HG03060 (cell line): ENCODE data around the gene ZNF692.
"Not testable (repeated sequence)": the region's sequence is repeated elsewhere in the genome, so short reads cannot be mapped to it uniquely, and the experiment has no call there.

Experiments
- ATAC-seq: cut with Tn5 transposase; IDR thresholded peaks from one replicate; pipeline ENCODE4 v1.9.1; 2021; ENCODE audit warnings: low read depth, moderate number of reproducible peaks; ENCODE audit not compliant: unreplicated experiment

The ZNF692 gene

GRCh38 chr1:248882427-248882826 lies 23.5 kb upstream of the ZNF692 start:
- not testable (repeated sequence) for ATAC-seq

GRCh38 chr1:248881261-248881660 lies 22.4 kb upstream of the ZNF692 start:
- ATAC-seq = no peak

GRCh38 chr1:248873993-248874533 lies 15.2 kb upstream of the ZNF692 start:
- ATAC-seq = peak; percentile 57

- ATAC-seq = peak; percentile 54
These were observed 14.6 kb upstream of the ZNF692 start for GRCh38 chr1:248873409-248873992.

- ATAC-seq = peak; percentile 17
These were observed 14.0 kb upstream of the ZNF692 start for GRCh38 chr1:248872752-248873408.

GRCh38 chr1:248871837-248872401 lies 13.0 kb upstream of the ZNF692 start:
- ATAC-seq = no peak

- peak; percentile 33 for ATAC-seq
These were observed 4.4 kb upstream of the ZNF692 start for GRCh38 chr1:248862998-248863881.

GRCh38 chr1:248862695-248862997 lies 3.8 kb upstream of the ZNF692 start:
- ATAC-seq = peak; percentile 1

- no peak for ATAC-seq
These were observed 2.7 kb upstream of the ZNF692 start for GRCh38 chr1:248861616-248862015.

GRCh38 chr1:248860007-248860406 lies 1.1 kb upstream of the ZNF692 start:
- no peak for ATAC-seq

GRCh38 chr1:248858096-248858890 lies 592 bp downstream of the ZNF692 start:
- ATAC-seq = peak; percentile 16

GRCh38 chr1:248857749-248858095 lies 1.2 kb downstream of the ZNF692 start:
- no peak for ATAC-seq

GRCh38 chr1:248857201-248857600 lies 1.7 kb downstream of the ZNF692 start:
- ATAC-seq = no peak

GRCh38 chr1:248856176-248856575 lies 2.7 kb downstream of the ZNF692 start:
- ATAC-seq = no peak

- no peak for ATAC-seq
These were observed 3.3 kb downstream of the ZNF692 start for GRCh38 chr1:248855580-248855979.

- ATAC-seq = no peak
These were observed 5.1 kb downstream of the ZNF692 start for GRCh38 chr1:248853663-248854375.

GRCh38 chr1:248852481-248853405 lies 6.1 kb downstream of the ZNF692 start:
- ATAC-seq = no peak

- ATAC-seq = no peak
These were observed 7.5 kb downstream of the ZNF692 start for GRCh38 chr1:248851390-248851789.
